Natural killer cell (primary cell): ENCODE data around the gene TEX9. TPM values are rescaled to one million over a fixed set of nuclear protein-coding genes. Genes with fewer than 3 reads are reported as not detected.
A peak's percentile ranks its signal among the peaks of the same experiment; 100 is the strongest.
"Not testable (repeated sequence)": the region's sequence is repeated elsewhere in the genome, so short reads cannot be mapped to it uniquely, and the experiment has no call there.

Source experiments
- ATAC-seq, 3 donors: fragments of 150-1000 bp in 2 of 3; fragments of 200-7000 bp in 1 of 3; cut with Tn5 transposase; 1 replicate in 1 of 3; 2 replicates in 2 of 3; pipeline ENCODE4 v1.10.0; 2021; ENCODE audit warnings: mild to moderate bottlenecking in 2 of 3, moderate library complexity in 2 of 3
- DNase-seq, 2 donors: peaks; one replicate each; pipeline versions ENCODE4 v3.0.0 to v3.0.0-alpha.2; 2013 to 2021; ENCODE audit warnings: mixed read lengths in 1 of 2
- H3K27ac ChIP-seq: one replicate; pipeline ENCODE4 v1.5.1; 2013; ENCODE audit warnings: mild to moderate bottlenecking, low read length
- H3K27me3 ChIP-seq: one replicate; pipeline ENCODE4 v1.6.1; 2013; ENCODE audit warnings: low read length; ENCODE audit not compliant: control insufficient read depth, insufficient read depth
- H3K36me3 ChIP-seq: one replicate; pipeline ENCODE4 v1.6.1; 2013; ENCODE audit warnings: low read length; ENCODE audit not compliant: control insufficient read depth, insufficient read depth
- H3K4me1 ChIP-seq: one replicate; pipeline ENCODE4 v1.6.1; 2013; ENCODE audit warnings: low read length; ENCODE audit not compliant: control insufficient read depth, insufficient read depth
- H3K4me3 ChIP-seq: one replicate; pipeline ENCODE4 v1.5.1; 2013; ENCODE audit warnings: low read length
- H3K9me3 ChIP-seq: one replicate; pipeline ENCODE4 v1.6.1; 2013; ENCODE audit warnings: low read length; ENCODE audit not compliant: control insufficient read depth, insufficient read depth
- H3K27ac Mint-ChIP-seq, 2 donors: one replicate each; pipeline ENCODE4 v1.8.0; 2022; ENCODE audit warnings: mild to moderate bottlenecking in 2 of 2, mixed read lengths in 2 of 2, moderate library complexity in 1 of 2
- H3K27me3 Mint-ChIP-seq, 2 donors: one replicate each; pipeline ENCODE4 v1.8.0; 2022; ENCODE audit warnings: low read depth in 2 of 2, mixed read lengths in 2 of 2
- H3K36me3 Mint-ChIP-seq: one replicate; pipeline ENCODE4 v1.8.0; 2022; ENCODE audit warnings: mixed read lengths
- H3K4me1 Mint-ChIP-seq, 2 donors: one replicate each; pipeline ENCODE4 v1.8.0; 2022; ENCODE audit warnings: mixed read lengths in 2 of 2
- H3K4me3 Mint-ChIP-seq: one replicate; pipeline ENCODE4 v1.8.0; 2022; ENCODE audit warnings: mild to moderate bottlenecking, moderate library complexity, mixed read lengths
- H3K9me3 Mint-ChIP-seq, 2 donors: one replicate each; pipeline ENCODE4 v1.8.0; 2022; ENCODE audit warnings: mixed read lengths in 2 of 2
- CTCF ChIP-seq: fragments of 200-600 bp; IDR thresholded peaks from one replicate; pipeline ENCODE4 v1.8.0; 2022; ENCODE audit warnings: antibody characterized with exemption
- WGBS: methylation state at CpG from one replicate; pipeline ENCODE4 v1.1.7; 2013; ENCODE audit warnings: missing lambda C conversion rate; ENCODE audit not compliant: insufficient coverage; 5-methylcytosine and 5-hydroxymethylcytosine counted together
- intact Hi-C: fragments of 100-400 bp; cut with micrococcal nuclease; formaldehyde crosslinking; loops from one replicate; pipeline ENCODE4 v1.14.2; 2022
- total RNA-seq, 4 donors: library from RNA; stranded (reverse); fragments of 120-200 nt in 1 of 4; gene quantifications; one replicate each; pipeline versions ENCODE4 v1.2.3 to v1.2.4, GENCODE V29; 2013 to 2022

TEX9 gene
- total RNA-seq, 3 donors from 2014 or later (not counting 1 experiment from before 2014, with no cell fraction given) = 0.54 to 1.1 (median 1.1) TPM

- ATAC-seq (no peak), DNase-seq (no peak)
- no CpG with 5 or more reads among the region's 1 CpG for WGBS
- H3K36me3 Mint-ChIP-seq = no peaks in the 10 kb centered on the region
- Histone ChIP-seq H3K4me1 (no peaks in the 10 kb centered on the region), H3K9me3 (no peaks in the 10 kb centered on the region), H3K36me3 (no peaks in the 10 kb centered on the region), H3K4me3 (no peak overlapping the region), H3K27ac (no peak overlapping the region), H3K27me3 (no peaks in the 10 kb centered on the region)
- H3K4me1 Mint-ChIP-seq = no peaks in the 10 kb centered on the region
- H3K27me3 Mint-ChIP-seq = no peaks in the 10 kb centered on the region
- no peaks in the 10 kb centered on the region for H3K9me3 Mint-ChIP-seq
- no peak overlapping the region for H3K27ac Mint-ChIP-seq
- no peak overlapping the region for H3K4me3 Mint-ChIP-seq
- intact Hi-C loops = no loop called here
- no peak for TF ChIP-seq CTCF
These were observed 29.7 kb downstream of the TEX9 start for GRCh38 chr15:56394909-56395308.

- H3K27me3 Mint-ChIP-seq, H3K4me1 Mint-ChIP-seq, intact Hi-C loops, H3K27me3 ChIP-seq, H3K27ac Mint-ChIP-seq, H3K36me3 ChIP-seq, H3K27ac ChIP-seq, H3K4me3 Mint-ChIP-seq, H3K4me1 ChIP-seq, H3K9me3 Mint-ChIP-seq, H3K36me3 Mint-ChIP-seq, H3K9me3 ChIP-seq, DNase-seq, H3K4me3 ChIP-seq, ATAC-seq: not testable (repeated sequence)
- WGBS = 96% methylated on average over 3 of the region's 3 CpGs
These were observed 32.1 kb downstream of the TEX9 start for GRCh38 chr15:56397325-56397724.

GRCh38 chr15:56399209-56399608 is 34.0 kb downstream of the TEX9 start:
- H3K27me3 ChIP-seq, H3K4me1 Mint-ChIP-seq, H3K4me3 ChIP-seq, H3K27ac Mint-ChIP-seq, H3K4me1 ChIP-seq, H3K27me3 Mint-ChIP-seq, H3K9me3 ChIP-seq, H3K36me3 Mint-ChIP-seq, ATAC-seq, H3K36me3 ChIP-seq, DNase-seq, H3K4me3 Mint-ChIP-seq, intact Hi-C loops, H3K9me3 Mint-ChIP-seq, H3K27ac ChIP-seq: not testable (repeated sequence)
- WGBS = 92% methylated on average over 11 of the region's 11 CpGs

DNA sequence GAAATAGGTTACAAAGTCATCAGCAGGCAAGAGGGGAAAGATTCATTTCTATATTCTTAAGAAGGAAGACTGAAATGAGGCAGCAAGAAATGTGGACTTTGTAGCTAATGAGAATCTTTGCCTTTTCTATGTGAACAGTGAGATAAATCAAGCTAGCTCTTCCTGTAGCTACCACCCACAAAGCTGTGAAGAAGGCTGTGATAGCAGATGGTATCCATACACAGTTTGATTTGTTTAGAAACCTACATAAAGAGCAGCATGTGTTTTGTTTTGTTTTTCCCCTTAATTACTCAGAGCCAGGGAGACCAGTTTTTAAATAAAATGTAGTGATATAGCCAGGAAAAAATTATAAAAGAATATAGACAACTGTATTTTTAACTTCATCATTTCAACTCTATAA is 45.5 kb downstream of the TEX9 start:
- no peak overlapping the region for H3K4me3 Mint-ChIP-seq
- no peak overlapping the region for H3K27ac Mint-ChIP-seq
- H3K27me3 ChIP-seq = no peaks in the 10 kb centered on the region
- no peaks in the 10 kb centered on the region for H3K36me3 ChIP-seq
- no peaks in the 10 kb centered on the region for H3K4me1 ChIP-seq
- H3K9me3 Mint-ChIP-seq = no peaks in the 10 kb centered on the region
- no peaks in the 10 kb centered on the region for H3K36me3 Mint-ChIP-seq
- no peak overlapping the region for H3K4me3 ChIP-seq
- no peaks in the 10 kb centered on the region for H3K4me1 Mint-ChIP-seq
- H3K27me3 Mint-ChIP-seq = peaks cover 0 to 3% of the 10 kb centered on the region in 2 donors
- intact Hi-C loops = no loop called here
- TF ChIP-seq CTCF = no peak
- H3K27ac ChIP-seq = no peak overlapping the region
- ATAC-seq (peak in 1 of 3 donors; percentile 26), DNase-seq (no peak)
- no peaks in the 10 kb centered on the region for H3K9me3 ChIP-seq
